WI38 (cell line): ENCODE data around the gene SLC39A1.

Source experiments
- H3K4me3 ChIP-seq: 2 replicates; pipeline ENCODE4 v1.5.1; 2011; ENCODE audit warnings: low read depth, mild to moderate bottlenecking, control low read depth, low read length
- TF ChIP-seq, protein P1 (sequence below): IDR thresholded peaks from 2 replicates; pipeline ENCODE4 v1.5.1; 2012; ENCODE audit warnings: low read depth, mild to moderate bottlenecking, control low read depth, low read length

The SLC39A1 gene

DNA sequence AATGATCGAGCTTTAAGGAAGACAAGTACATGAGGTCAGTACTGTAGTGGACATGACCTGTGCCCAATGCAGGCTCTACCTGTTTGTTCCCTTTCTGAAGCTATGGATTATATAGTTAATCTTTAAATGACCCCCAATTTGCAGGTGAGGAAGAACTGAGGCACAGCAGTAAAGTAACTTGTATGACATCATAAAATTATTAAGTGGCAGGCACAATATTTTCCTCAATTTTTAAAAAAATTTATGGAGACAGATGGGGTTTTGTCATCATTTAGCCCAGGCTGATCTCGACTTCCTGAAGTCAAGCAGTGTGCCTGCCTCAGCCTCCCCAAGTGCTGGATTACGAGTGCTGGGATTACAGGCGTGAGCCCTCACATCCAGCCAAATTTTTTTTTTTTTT, 36.9 kb downstream of the SLC39A1 start:
- TF ChIP-seq, protein P1, sequence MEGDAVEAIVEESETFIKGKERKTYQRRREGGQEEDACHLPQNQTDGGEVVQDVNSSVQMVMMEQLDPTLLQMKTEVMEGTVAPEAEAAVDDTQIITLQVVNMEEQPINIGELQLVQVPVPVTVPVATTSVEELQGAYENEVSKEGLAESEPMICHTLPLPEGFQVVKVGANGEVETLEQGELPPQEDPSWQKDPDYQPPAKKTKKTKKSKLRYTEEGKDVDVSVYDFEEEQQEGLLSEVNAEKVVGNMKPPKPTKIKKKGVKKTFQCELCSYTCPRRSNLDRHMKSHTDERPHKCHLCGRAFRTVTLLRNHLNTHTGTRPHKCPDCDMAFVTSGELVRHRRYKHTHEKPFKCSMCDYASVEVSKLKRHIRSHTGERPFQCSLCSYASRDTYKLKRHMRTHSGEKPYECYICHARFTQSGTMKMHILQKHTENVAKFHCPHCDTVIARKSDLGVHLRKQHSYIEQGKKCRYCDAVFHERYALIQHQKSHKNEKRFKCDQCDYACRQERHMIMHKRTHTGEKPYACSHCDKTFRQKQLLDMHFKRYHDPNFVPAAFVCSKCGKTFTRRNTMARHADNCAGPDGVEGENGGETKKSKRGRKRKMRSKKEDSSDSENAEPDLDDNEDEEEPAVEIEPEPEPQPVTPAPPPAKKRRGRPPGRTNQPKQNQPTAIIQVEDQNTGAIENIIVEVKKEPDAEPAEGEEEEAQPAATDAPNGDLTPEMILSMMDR: no peak
- no peak overlapping the region for H3K4me3 ChIP-seq

DNA sequence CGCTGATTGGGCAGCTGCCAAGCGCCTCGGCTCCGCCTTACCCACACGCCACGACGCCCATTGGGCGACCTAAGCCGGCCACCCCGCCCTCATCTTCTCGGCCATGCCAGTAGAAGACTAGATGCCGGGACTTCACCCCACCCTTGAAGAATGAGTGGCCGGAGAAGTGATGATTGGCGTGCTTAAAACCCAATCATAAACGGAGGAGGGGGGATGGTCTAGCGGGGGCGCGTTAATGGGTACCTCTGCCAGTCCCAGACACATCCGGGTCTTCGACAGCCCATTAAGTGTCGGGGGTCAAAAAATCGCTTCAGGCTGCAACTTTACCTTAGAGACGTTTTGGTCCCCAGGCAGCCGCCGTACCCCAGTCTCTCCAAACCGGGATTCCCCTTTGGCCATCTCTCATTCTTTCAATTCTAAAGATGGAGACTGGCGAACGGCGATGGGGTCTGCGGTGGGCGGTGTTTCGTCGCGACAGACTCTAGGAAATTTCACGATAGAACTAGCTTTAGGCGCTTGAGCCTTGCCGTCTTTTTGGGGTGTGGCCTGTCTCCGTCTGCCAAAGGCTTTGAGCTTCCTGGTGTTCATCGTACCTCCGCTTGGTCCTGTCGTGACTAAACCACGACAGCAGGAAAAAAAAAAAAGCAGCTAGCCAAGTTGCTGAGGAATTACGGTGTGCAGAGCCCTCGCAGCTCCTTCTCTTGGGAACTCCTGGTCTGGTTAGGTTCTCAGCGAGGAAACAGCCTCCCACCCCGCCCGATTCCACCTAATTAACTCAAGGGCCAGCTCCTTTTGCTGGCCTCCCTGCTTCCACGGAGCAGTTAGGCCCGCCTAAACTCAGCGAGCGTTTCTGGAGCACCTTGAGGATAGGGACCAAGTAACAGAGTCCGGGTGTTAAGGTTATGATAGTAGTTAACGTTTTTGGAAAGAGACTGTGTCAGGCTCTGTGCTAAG, 40.1 kb downstream of the SLC39A1 start, which contains the start of gene GATAD2B:
Gene GATAD2B, minus strand, starts transcription at position 1 of the 954 bp plus-strand sequence. CDS start 94,625 bp downstream, outside the sequence.
- TF ChIP-seq, protein P1: no peak
- H3K4me3 ChIP-seq: peak within 1 kb of the TSS; percentile 81

DNA sequence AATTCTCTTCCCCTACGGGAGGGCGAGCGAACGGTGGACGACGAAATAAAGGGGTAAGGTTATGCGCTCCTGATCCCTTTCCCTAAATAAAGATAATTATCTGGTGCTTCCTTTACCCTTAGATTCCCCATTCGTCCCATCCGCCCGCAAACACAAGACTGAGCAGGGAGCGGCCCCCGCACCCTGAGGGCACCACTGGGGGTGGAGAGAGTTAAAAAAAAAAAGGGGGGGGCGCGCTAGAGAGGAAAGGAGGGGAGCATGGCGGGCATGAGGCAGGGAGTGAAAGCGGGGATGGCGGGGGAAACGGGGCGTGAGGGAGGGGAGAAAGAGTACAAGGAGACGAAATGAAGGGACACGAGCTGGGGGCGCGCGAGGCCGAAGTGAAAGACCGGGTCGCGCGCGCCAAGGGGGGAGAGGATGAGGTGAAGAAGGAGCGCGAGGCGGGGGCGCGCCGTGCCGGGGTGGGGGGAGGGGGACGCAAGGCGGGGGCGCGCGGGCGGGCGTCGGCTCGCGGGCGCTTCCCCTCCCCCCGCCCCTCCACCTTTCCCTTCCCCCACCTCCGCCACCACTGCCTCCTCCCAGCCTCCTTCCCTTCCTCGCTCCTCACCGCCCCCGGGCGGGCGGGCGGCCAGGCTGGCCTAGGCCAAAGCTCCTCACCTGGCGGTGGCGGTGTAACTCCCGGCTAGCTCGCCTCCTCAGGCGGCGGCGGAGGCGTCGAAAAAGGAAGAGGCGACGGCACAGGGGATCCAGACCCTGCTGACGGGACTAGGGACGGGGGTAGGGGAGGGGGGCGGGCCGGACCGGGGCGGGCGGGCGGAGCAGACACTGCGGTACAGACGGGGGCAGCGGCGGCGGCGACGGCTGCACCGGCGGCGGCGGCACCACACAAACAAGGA, 41.0 kb downstream of the SLC39A1 start:
- H3K4me3 ChIP-seq: peak overlapping the region; percentile 81
- TF ChIP-seq, protein P1: no peak

DNA sequence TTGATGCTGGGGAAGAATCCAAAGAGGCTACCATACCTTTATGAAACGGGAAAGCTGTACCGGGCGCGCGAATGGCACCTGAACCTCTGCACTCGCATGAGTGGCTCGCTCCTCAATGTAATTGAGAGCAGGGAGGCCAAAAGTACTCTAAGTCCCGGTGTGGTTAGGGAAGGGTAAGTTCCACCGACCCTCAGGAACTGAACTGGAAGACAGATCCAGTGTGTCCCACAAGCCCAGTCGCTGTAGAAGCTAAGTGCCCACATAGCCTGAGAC, 41.6 kb downstream of the SLC39A1 start:
- H3K4me3 ChIP-seq: peak overlapping the region; percentile 81
- TF ChIP-seq, protein P1: no peak

DNA sequence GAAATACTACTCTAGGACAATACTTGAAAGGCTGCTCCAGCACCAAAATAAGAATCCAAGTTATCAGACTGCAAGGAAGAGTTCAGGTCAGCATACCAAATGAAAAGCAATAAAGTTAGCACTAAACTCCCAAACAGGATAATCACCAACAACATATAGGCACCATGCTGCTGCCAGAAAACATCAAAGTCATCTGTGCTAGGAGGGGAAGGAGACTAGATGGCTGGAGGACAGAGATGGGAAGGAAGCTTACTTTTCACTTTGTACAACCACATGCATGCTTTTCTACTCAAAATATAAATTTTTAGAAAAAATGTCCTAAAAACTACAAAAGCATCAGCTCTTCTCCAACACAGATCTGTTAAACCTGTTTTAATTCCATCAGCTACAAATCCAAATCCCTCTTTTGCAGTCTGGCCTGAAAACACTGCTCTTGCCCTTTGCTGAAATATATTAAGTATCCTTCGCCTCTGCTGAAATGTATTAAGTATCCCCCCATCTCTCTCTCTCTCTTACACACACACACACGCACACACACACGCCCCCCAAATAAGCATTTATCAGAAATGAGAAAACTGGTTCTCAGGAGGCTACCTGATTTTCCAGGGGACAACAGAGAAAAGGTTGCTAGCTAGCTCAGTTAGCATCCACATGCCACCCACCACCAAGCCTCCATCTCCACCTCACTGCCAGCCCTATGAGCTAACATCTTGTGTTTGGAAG, 42.1 kb downstream of the SLC39A1 start:
- H3K4me3 ChIP-seq: peak overlapping the region; percentile 81
- TF ChIP-seq, protein P1: no peak

DNA sequence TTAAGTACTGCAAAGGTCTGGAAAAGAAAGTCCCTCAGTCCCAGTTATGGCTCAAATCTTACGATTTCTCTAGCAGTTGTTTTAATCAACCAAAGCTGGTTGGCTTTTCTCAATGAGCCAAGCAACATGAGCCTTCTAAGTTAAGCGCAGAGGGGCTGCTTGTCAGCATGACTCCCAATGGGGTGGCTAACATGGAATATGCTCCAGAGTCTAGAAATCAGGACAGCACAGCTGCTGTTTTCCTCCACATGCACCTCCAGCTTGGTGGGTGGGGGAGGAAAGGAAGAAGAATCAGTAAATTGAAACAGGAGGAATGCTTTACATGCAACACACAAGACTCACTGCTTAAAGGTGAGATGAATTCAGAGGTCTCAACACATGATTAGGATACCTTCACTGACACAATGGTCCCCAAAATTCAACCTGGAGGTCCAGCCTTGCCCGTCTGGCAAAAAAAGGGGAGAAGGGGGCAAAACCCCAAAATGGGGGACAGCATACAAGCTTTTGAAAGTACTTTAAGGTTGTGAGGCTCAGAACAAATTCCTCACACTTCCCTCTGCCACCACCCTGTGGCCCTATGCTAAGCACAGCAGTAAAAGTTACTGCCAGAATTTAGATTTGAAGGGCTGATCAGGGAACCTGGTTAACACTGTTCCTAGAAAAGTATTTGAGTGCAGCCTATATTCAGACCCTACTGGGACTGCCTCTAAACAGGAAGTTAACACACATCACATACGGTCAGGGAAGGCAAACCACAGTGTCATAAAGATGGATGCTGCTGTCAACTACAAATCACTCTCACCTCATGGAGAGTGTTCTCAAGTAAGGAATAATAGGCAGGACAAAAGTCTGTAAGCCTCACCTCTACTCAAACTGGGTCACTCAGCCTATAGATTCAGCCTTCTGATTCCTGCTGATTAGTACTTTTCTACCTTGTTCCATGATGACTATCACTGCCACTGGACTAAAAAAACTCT, 43.2 kb downstream of the SLC39A1 start:
- TF ChIP-seq, protein P1: no peak
- H3K4me3 ChIP-seq: peak overlapping the region; percentile 27
